T-cell (primary cell): Measurements from ENCODE around the gene ASPG. TPM values are rescaled to one million over a fixed set of nuclear protein-coding genes. Genes with fewer than 3 reads are reported as not detected.

ENCODE experiments used
- ATAC-seq, 4 experiments: fragments of 200-7000 bp in 3 of 4; fragments of 150-1000 bp in 1 of 4; cut with Tn5 transposase; replicated peaks in 1 of 4; 1 replicate in 3 of 4; 2 replicates in 1 of 4; pipeline ENCODE4 v1.10.0; 2021; ENCODE audit warnings: moderate library complexity in 3 of 4, mild to moderate bottlenecking in 2 of 4, moderate number of reproducible peaks in 1 of 4
- CTCF ChIA-PET, 2 donors: fragments of 300-600 bp; sonication (Branson Sonifier 250); formaldehyde crosslinking; loops; one replicate each; lab custom pipeline; 2022; ENCODE audit warnings: antibody characterized with exemption in 2 of 2; lab: Charles Lee
- POLR2A ChIA-PET, 2 donors: fragments of 300-600 bp; sonication (Branson Sonifier 250); formaldehyde crosslinking; loops; one replicate each; lab custom pipeline; 2022; ENCODE audit warnings: antibody characterized with exemption in 2 of 2; lab: Charles Lee
- DNase-seq, 35 experiments: peaks; one replicate each; pipeline versions ENCODE4 v3.0.0 to v3.0.0-alpha.2; 2013 to 2023
- H3K27ac ChIP-seq: one replicate; pipeline ENCODE4 v1.5.1; 2013; ENCODE audit warnings: low read length
- H3K27me3 ChIP-seq, 2 experiments: replicated peaks in 1 of 2; 1 replicate in 1 of 2; 2 replicates in 1 of 2; pipeline versions ENCODE4 v1.6.1 to v1.7.0; 2013; ENCODE audit warnings: low read length in 1 of 2, mixed read lengths in 1 of 2; ENCODE audit not compliant: control insufficient read depth in 2 of 2, insufficient read depth in 2 of 2; ENCODE audit errors: extremely low read depth in 1 of 2
- H3K36me3 ChIP-seq, 2 donors: 1 replicate in 1 of 2; 2 replicates in 1 of 2; pipeline versions ENCODE4 v1.6.1 to v1.7.0; 2013; ENCODE audit warnings: low read length in 1 of 2; ENCODE audit not compliant: control insufficient read depth in 2 of 2, insufficient read depth in 1 of 2; ENCODE audit errors: extremely low read depth in 1 of 2
- H3K4me1 ChIP-seq, 2 experiments: 1 replicate in 1 of 2; 2 replicates in 1 of 2; pipeline versions ENCODE4 v1.6.1 to v1.7.0; 2013; ENCODE audit warnings: low read length in 2 of 2, mixed read lengths in 1 of 2; ENCODE audit not compliant: insufficient read depth in 2 of 2, control insufficient read depth in 1 of 2; ENCODE audit errors: extremely low read depth in 1 of 2
- H3K4me3 ChIP-seq, 2 donors: 1 replicate in 1 of 2; 2 replicates in 1 of 2; pipeline versions ENCODE4 v1.5.1 to v1.7.0; 2013; ENCODE audit warnings: mild to moderate bottlenecking in 2 of 2, low read length in 1 of 2, moderate library complexity in 1 of 2; ENCODE audit not compliant: control insufficient read depth in 1 of 2; ENCODE audit errors: extremely low read depth in 1 of 2
- H3K9me3 ChIP-seq: 2 replicates; pipeline ENCODE4 v1.7.0; 2013
- H3K27ac Mint-ChIP-seq, 2 donors: one replicate each; pipeline ENCODE4 v1.8.0; 2020 to 2021; ENCODE audit warnings: mild to moderate bottlenecking in 2 of 2, mixed read lengths in 2 of 2
- H3K27me3 Mint-ChIP-seq, 2 donors: one replicate each; pipeline ENCODE4 v1.8.0; 2021 to 2022; ENCODE audit warnings: mixed read lengths in 2 of 2
- H3K36me3 Mint-ChIP-seq: one replicate; pipeline ENCODE4 v1.8.0; 2021; ENCODE audit warnings: mixed read lengths
- H3K4me1 Mint-ChIP-seq, 3 donors: one replicate each; pipeline ENCODE4 v1.8.0; 2020 to 2022; ENCODE audit warnings: mixed read lengths in 3 of 3, mild to moderate bottlenecking in 1 of 3
- H3K4me3 Mint-ChIP-seq, 3 donors: one replicate each; pipeline ENCODE4 v1.8.0; 2020 to 2022; ENCODE audit warnings: mild to moderate bottlenecking in 3 of 3, mixed read lengths in 3 of 3, moderate library complexity in 3 of 3
- H3K9me3 Mint-ChIP-seq, 3 donors: one replicate each; pipeline ENCODE4 v1.8.0; 2020 to 2022; ENCODE audit warnings: mixed read lengths in 3 of 3
- WGBS: methylation state at CpG from one replicate; pipeline ENCODE4 v1.1.5; 2013; ENCODE audit warnings: missing lambda C conversion rate; ENCODE audit not compliant: insufficient coverage; 5-methylcytosine and 5-hydroxymethylcytosine counted together
- total RNA-seq, 35 experiments: library from RNA in 6 of 35; stranded (reverse) in 6 of 35; fragments of 120-200 nt in 1 of 35; gene quantifications; one replicate each; pipeline versions ENCODE4 v1.2.1 to v1.2.4 and lab custom pipeline; 2013 to 2026

ASPG gene
- total RNA-seq, 5 donors from 2014 or later (not counting 1 experiment from before 2014, with no cell fraction given), result 0.26 to 0.57 (median 0.38) TPM; not detected in 2

- WGBS, result 78% methylated on average over 19 of the region's 31 CpGs
- Mint-ChIP-seq H3K4me3 (no peak overlapping the region), H3K27me3 (peaks cover 21 to 61% of the 10 kb centered on the region in 2 donors), H3K9me3 (peaks cover 5 to 10% (median 7%) of the 10 kb centered on the region in 3 donors), H3K27ac (no peak overlapping the region), H3K36me3 (no peaks in the 10 kb centered on the region), H3K4me1 (peaks cover 4 to 10% (median 7%) of the 10 kb centered on the region in 3 donors)
- no peaks in the 10 kb centered on the region for H3K36me3 ChIP-seq
- no peak overlapping the region for H3K4me3 ChIP-seq
- H3K9me3 ChIP-seq, result no peaks in the 10 kb centered on the region
- peaks cover 0 to 75% of the 10 kb centered on the region in 2 experiments for H3K27me3 ChIP-seq
- ATAC-seq, result no peak
- DNase-seq, result no peak
- peaks cover 0 to 22% of the 10 kb centered on the region in 2 experiments for H3K4me1 ChIP-seq
- H3K27ac ChIP-seq, result no peak overlapping the region
- ChIA-PET POLR2A (interaction anchor here in 1 of 2 donors (0.5 kb wide), 1 partner anchor 110 kb away, joined by 4 read pairs; no protein-coding TSS in a partner anchor), CTCF (no interaction called here)
Measured at GRCh38 chr14:104134061-104134965, 48.8 kb downstream of the ASPG start.

- DNase-seq (no peak), ATAC-seq (no peak)
- Histone ChIP-seq H3K4me1 (peaks cover 0 to 23% of the 10 kb centered on the region in 2 experiments), H3K27ac (no peak overlapping the region), H3K36me3 (no peaks in the 10 kb centered on the region), H3K9me3 (no peaks in the 10 kb centered on the region), H3K27me3 (peaks cover 0 to 82% of the 10 kb centered on the region in 2 experiments), H3K4me3 (no peak overlapping the region)
- Mint-ChIP-seq H3K4me3 (peak overlapping the region in 2 of 3 donors; percentile 20 to 34), H3K36me3 (no peaks in the 10 kb centered on the region), H3K27ac (no peak overlapping the region), H3K4me1 (peaks cover 4 to 10% (median 7%) of the 10 kb centered on the region in 3 donors), H3K9me3 (peaks cover 0 to under 1% (median 0%) of the 10 kb centered on the region in 3 donors), H3K27me3 (peaks cover 20 to 57% of the 10 kb centered on the region in 2 donors)
- WGBS, result 5% methylated on average over 47 of the region's 47 CpGs
- ChIA-PET CTCF (no interaction called here), POLR2A (no interaction called here)
Measured at GRCh38 chr14:104135121-104135903, 49.8 kb downstream of the ASPG start.

GRCh38 chr14:104135904-104136471, 50.5 kb downstream of the ASPG start:
- no peaks in the 10 kb centered on the region for H3K9me3 ChIP-seq
- no peak overlapping the region for H3K4me3 ChIP-seq
- Mint-ChIP-seq H3K27me3 (peaks cover 23 to 56% of the 10 kb centered on the region in 2 donors), H3K27ac (no peak overlapping the region), H3K9me3 (no peaks in the 10 kb centered on the region), H3K4me3 (peak overlapping the region in 1 of 3 donors; percentile 67), H3K36me3 (no peaks in the 10 kb centered on the region), H3K4me1 (peaks cover 4 to 10% (median 7%) of the 10 kb centered on the region in 3 donors)
- no peak for DNase-seq
- H3K4me1 ChIP-seq, result peaks cover 0 to 23% of the 10 kb centered on the region in 2 experiments
- 2% methylated on average over 68 of the region's 78 CpGs for WGBS
- ATAC-seq, result no peak
- H3K27ac ChIP-seq, result no peak overlapping the region
- no peaks in the 10 kb centered on the region for H3K36me3 ChIP-seq
- peaks cover 0 to 82% of the 10 kb centered on the region in 2 experiments for H3K27me3 ChIP-seq
- CTCF ChIA-PET, result no interaction called here
- POLR2A ChIA-PET, result no interaction called here

- CTCF ChIA-PET, result interaction anchor here in 1 of 2 donors (0.6 kb wide), 1 partner anchor 440 kb away, joined by 3 read pairs; no protein-coding TSS in a partner anchor
- H3K27me3 Mint-ChIP-seq, result peaks cover 24 to 53% of the 10 kb centered on the region in 2 donors
- H3K9me3 Mint-ChIP-seq, result no peaks in the 10 kb centered on the region
- peak overlapping the region; percentile 28 to 67 (median 54) for H3K4me3 Mint-ChIP-seq
- 4% methylated on average over 61 of the region's 77 CpGs for WGBS
- H3K4me3 ChIP-seq, result peak overlapping the region in 1 of 2 donors; percentile 59
- POLR2A ChIA-PET, result no interaction called here
- H3K27ac ChIP-seq, result no peak overlapping the region
- no peak for DNase-seq
- H3K4me1 ChIP-seq, result peaks cover 0 to 23% of the 10 kb centered on the region in 2 experiments
- H3K36me3 ChIP-seq, result no peaks in the 10 kb centered on the region
- H3K27ac Mint-ChIP-seq, result no peak overlapping the region
- ATAC-seq, result no peak
- peaks cover 4 to 10% (median 7%) of the 10 kb centered on the region in 3 donors for H3K4me1 Mint-ChIP-seq
- H3K36me3 Mint-ChIP-seq, result no peaks in the 10 kb centered on the region
- no peaks in the 10 kb centered on the region for H3K9me3 ChIP-seq
- H3K27me3 ChIP-seq, result peaks cover 0 to 79% of the 10 kb centered on the region in 2 experiments
Measured at GRCh38 chr14:104136472-104137296, 51.2 kb downstream of the ASPG start.

GRCh38 chr14:104137297-104138097, 52.0 kb downstream of the ASPG start:
- ChIA-PET POLR2A (interaction anchor here in 1 of 2 donors (0.6 kb wide), 1 partner anchor 15 kb away, joined by 3 read pairs; no protein-coding TSS in a partner anchor), CTCF (interaction anchor here in 1 of 2 donors (0.9 kb wide), 1 partner anchor 427 kb away, joined by 8 read pairs; no protein-coding TSS in a partner anchor)
- Histone ChIP-seq H3K27ac (no peak overlapping the region), H3K27me3 (peaks cover 0 to 75% of the 10 kb centered on the region in 2 experiments), H3K9me3 (no peaks in the 10 kb centered on the region), H3K36me3 (no peaks in the 10 kb centered on the region), H3K4me3 (peak overlapping the region; percentile 32 to 59), H3K4me1 (peaks cover 0 to 23% of the 10 kb centered on the region in 2 experiments)
- Mint-ChIP-seq H3K4me1 (peaks cover 4 to 10% (median 7%) of the 10 kb centered on the region in 3 donors), H3K9me3 (no peaks in the 10 kb centered on the region), H3K4me3 (peak overlapping the region; percentile 54 to 67 (median 64)), H3K27me3 (peaks cover 16 to 45% of the 10 kb centered on the region in 2 donors), H3K36me3 (no peaks in the 10 kb centered on the region), H3K27ac (no peak overlapping the region)
- DNase-seq (peak in 29 of 35 experiments; percentile 10 to 69 (median 40)), ATAC-seq (peak; percentile 70 to 80 (median 73))
- WGBS, result 2% methylated on average over 81 of the region's 88 CpGs
